PFSK-1 (cell line): ENCODE data around the gene INPP4A.

Source experiments
- FOXP2 ChIP-seq: optimal IDR thresholded peaks from 2 replicates; pipeline ENCODE3; 2011; ENCODE audit warnings: borderline replicate concordance, control low read depth, inconsistent platforms; ENCODE audit not compliant: insufficient read depth; ENCODE audit errors: extremely low read length, extremely low read depth
- POLR2AphosphoS5 ChIP-seq: IDR thresholded peaks from 2 replicates; pipeline ENCODE4 v1.6.1; 2012; ENCODE audit warnings: low read depth, mild to moderate bottlenecking, control low read depth, low read length, moderate library complexity
- REST ChIP-seq, 2 experiments: IDR thresholded peaks; 2 replicates each; pipeline versions ENCODE4 v1.6.1 to v1.8.0; 2011 to 2012; ENCODE audit warnings: low read depth in 2 of 2, low read length in 2 of 2, control low read depth in 1 of 2, inconsistent platforms in 1 of 2, mild to moderate bottlenecking in 1 of 2, moderate library complexity in 1 of 2; ENCODE audit not compliant: insufficient read depth in 1 of 2
- SIN3A ChIP-seq: IDR thresholded peaks from 2 replicates; pipeline ENCODE4 v1.6.1; 2012; ENCODE audit warnings: mild to moderate bottlenecking, low read length, moderate library complexity, borderline replicate concordance; ENCODE audit not compliant: insufficient read depth
- TAF1 ChIP-seq: IDR thresholded peaks from 2 replicates; pipeline ENCODE4 v1.6.1; 2012; ENCODE audit warnings: low read length, control low read depth, borderline replicate concordance; ENCODE audit not compliant: insufficient read depth

INPP4A gene

GRCh38 chr2:98545591-98545990, 100.9 kb downstream of the INPP4A start:
- no peak for TF ChIP-seq REST (IDR thresholded peaks at IDR 0.05; ENCODE audit: insufficient read depth in 1 of 2, low read depth in 2 of 2, low read length in 2 of 2)

- no peak for TF ChIP-seq FOXP2
Observed at GRCh38 chr2:98546186-98546585, 101.5 kb downstream of the INPP4A start.

- TF ChIP-seq TAF1 (no peak), FOXP2 (no peak), SIN3A (no peak), POLR2AphosphoS5 (no peak), REST (IDR thresholded peaks at IDR 0.05; ENCODE audit: insufficient read depth in 1 of 2, low read depth in 2 of 2, low read length in 2 of 2) (no peak)
Observed at GRCh38 chr2:98547092-98547790, 102.6 kb downstream of the INPP4A start.

- TF ChIP-seq TAF1 (no peak), REST (IDR thresholded peaks at IDR 0.05; ENCODE audit: insufficient read depth in 1 of 2, low read depth in 2 of 2, low read length in 2 of 2) (no peak), POLR2AphosphoS5 (no peak), FOXP2 (no peak), SIN3A (no peak)
Observed at GRCh38 chr2:98548920-98549818, 104.5 kb downstream of the INPP4A start.

- TF ChIP-seq REST (IDR thresholded peaks at IDR 0.05; ENCODE audit: insufficient read depth in 1 of 2, low read depth in 2 of 2, low read length in 2 of 2) (no peak), SIN3A (no peak), POLR2AphosphoS5 (no peak), TAF1 (no peak), FOXP2 (no peak)
Observed at GRCh38 chr2:98550165-98550564, 105.5 kb downstream of the INPP4A start.
